H1 (cell line): ENCODE results near the gene GPR35. TPM values are rescaled to one million over a fixed set of nuclear protein-coding genes. Genes with fewer than 3 reads are reported as not detected.

ENCODE experiments used
- EGR1 ChIP-seq: IDR thresholded peaks from 2 replicates; pipeline ENCODE4 v1.6.1; 2011; ENCODE audit warnings: low read depth, low read length, borderline replicate concordance
- KDM1A ChIP-seq: fragments of 200-600, 300-600 bp; sonication (generic); IDR thresholded peaks from 2 replicates; pipeline ENCODE4 v1.7.1; 2016; ENCODE audit warnings: mild to moderate bottlenecking, low read length, borderline replicate concordance
- NRF1 ChIP-seq: IDR thresholded peaks from 2 replicates; pipeline ENCODE4 v1.6.1; 2011; ENCODE audit warnings: mild to moderate bottlenecking, low read depth, low read length, improper control_type of control experiment
- RNF2 ChIP-seq: fragments of 200-900, 300-1000 bp; sonication (generic); IDR thresholded peaks from 2 replicates; pipeline ENCODE4 v1.7.1; 2016; ENCODE audit warnings: borderline replicate concordance, low read depth, mild to moderate bottlenecking, antibody characterized with exemption, low read length; ENCODE audit not compliant: poor library complexity, severe bottlenecking; ENCODE audit errors: missing control alignments
- polyA plus RNA-seq, 7 experiments: library from polyadenylated mRNA; depleted of rRNA in 3 of 7; stranded (reverse) in 5 of 7; unstranded in 2 of 7; fragments of >200 nt in 5 of 7; fragments of 200-250 nt in 2 of 7; gene quantifications; 1 replicate in 5 of 7; 2 replicates in 1 of 7; 4 replicates in 1 of 7; pipeline versions ENCODE4 v1.2.1 to v1.2.3, GENCODE V29; 2011 to 2013; ENCODE audit warnings: missing spikeins in 2 of 7, mixed read lengths in 2 of 7
- total RNA-seq: library from RNA; stranded (reverse); fragmentation: NEBNext Ultra II Directional; extraction: Animal tissue kit (Norgen Biotek cat#: 25700); gene quantifications from 2 replicates; pipeline ENCODE4 v1.2.1, GENCODE V29; 2021

The GPR35 gene
- total and polyA plus RNA-seq, 2 of the 8 experiments (the other 6 are each of a cell fraction or from before 2014, with no cell fraction given): 0.47 TPM; not detected in 1

DNA sequence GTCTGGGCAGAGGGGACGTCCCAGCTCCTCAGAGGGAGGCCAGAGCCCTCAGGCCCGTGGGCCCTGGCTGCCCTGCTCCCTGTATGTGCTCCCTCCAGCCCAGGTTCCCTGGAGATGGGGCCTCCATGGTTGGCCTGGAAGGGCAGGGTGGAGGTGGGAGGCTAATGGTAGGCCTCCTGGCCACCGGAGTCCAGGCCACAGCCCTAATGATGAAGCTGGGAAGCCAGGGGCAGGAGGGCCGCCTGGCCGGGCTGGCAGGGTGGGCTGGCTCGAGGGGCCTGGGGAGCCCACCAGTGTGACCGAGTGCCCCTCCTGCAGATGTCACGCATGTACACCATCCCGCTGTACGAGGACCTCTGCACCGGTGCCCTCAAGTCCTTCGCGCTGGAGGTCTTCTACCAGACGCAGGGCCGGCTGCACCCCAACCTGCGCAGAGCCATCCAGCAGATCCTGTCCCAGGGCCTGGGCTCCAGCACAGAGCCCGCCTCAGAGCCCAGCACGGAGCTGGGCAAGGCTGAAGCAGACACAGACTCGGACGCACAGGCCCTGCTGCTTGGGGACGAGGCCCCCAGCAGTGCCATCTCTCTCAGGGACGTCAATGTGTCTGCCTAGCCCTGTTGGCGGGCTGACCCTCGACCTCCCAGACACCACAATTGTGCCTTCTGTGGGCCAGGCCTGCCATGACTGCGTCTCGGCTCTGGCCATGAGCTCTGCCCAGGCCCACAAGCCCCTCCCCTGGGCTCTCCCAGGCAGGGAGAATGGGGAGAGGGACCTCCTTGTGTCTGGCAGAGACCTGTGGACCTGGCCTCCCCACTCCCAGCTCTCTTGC lies 47.8 kb upstream of the GPR35 start (continued):
- no peak for TF ChIP-seq EGR1
- no peak for TF ChIP-seq KDM1A
- TF ChIP-seq NRF1: no peak
- TF ChIP-seq RNF2: no peak
